Immature natural killer cell (primary cell): Measurements from ENCODE around the gene HOXD9. TPM values are rescaled to one million over a fixed set of nuclear protein-coding genes. Genes with fewer than 3 reads are reported as not detected.

Experiments
- DNase-seq, 3 donors: peaks; one replicate each; pipeline ENCODE4 v3.0.0; 2022; ENCODE audit warnings: mixed read lengths in 1 of 3
- H3K27ac Mint-ChIP-seq, 6 donors: one replicate each; pipeline ENCODE4 v1.8.0; 2020; ENCODE audit warnings: mixed read lengths in 6 of 6, mild to moderate bottlenecking in 5 of 6, inconsistent platforms in 4 of 6, moderate library complexity in 3 of 6
- H3K27me3 Mint-ChIP-seq, 3 donors: one replicate each; pipeline ENCODE4 v1.8.0; 2020 to 2021; ENCODE audit warnings: low read depth in 3 of 3, mild to moderate bottlenecking in 3 of 3, mixed read lengths in 3 of 3, moderate library complexity in 3 of 3, inconsistent platforms in 1 of 3
- H3K36me3 Mint-ChIP-seq, 3 donors: one replicate each; pipeline ENCODE4 v1.8.0; 2020; ENCODE audit warnings: mixed read lengths in 3 of 3, inconsistent platforms in 2 of 3, mild to moderate bottlenecking in 2 of 3
- H3K4me1 Mint-ChIP-seq, 2 donors: one replicate each; pipeline ENCODE4 v1.8.0; 2020; ENCODE audit warnings: inconsistent platforms in 2 of 2, mild to moderate bottlenecking in 2 of 2, mixed read lengths in 2 of 2, moderate library complexity in 1 of 2
- H3K4me3 Mint-ChIP-seq, 5 donors: one replicate each; pipeline ENCODE4 v1.8.0; 2020; ENCODE audit warnings: mild to moderate bottlenecking in 5 of 5, mixed read lengths in 5 of 5, inconsistent platforms in 3 of 5, moderate library complexity in 3 of 5
- H3K9me3 Mint-ChIP-seq, 6 donors: one replicate each; pipeline ENCODE4 v1.8.0; 2020; ENCODE audit warnings: mild to moderate bottlenecking in 6 of 6, mixed read lengths in 6 of 6, inconsistent platforms in 4 of 6, moderate library complexity in 3 of 6
- polyA plus RNA-seq, 3 donors: library from polyadenylated mRNA; unstranded; fragments of 300-500 nt; fragmentation: Illumina TruSeq; gene quantifications; one replicate each; pipeline ENCODE4 v1.2.3, GENCODE V29; 2021

Gene HOXD9
- polyA plus RNA-seq, 3 donors from 2014 or later: not detected

DNA sequence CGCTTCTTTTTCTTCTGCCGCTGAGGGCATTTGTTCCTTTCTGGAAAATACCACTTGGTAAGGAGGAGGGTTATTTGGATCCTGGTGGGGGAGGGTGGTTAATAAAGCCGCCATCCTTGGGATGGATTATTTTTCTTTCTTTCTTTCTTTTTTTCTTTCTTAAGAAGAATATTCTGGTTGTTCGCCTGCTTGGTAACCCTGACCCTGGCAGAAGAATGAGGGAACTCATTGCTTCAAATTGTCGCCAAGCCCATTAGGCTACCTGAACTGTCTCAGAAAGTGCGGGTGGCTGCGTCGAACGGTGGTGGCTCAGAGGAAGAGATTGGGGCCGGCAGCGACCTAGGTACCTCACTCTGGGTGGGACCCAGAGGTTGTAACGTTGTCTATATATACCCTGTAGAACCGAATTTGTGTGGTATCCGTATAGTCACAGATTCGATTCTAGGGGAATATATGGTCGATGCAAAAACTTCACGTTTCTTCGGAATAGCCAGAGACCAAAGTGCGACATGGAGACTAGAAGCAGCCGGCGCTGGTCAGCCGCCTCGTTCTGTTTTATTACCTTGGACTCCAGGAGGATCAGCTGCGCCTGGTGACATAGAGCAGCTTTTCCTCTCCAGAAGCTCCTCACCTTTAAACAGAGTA lies 27.5 kb downstream of the HOXD9 start:
- Mint-ChIP-seq H3K27me3 (peaks cover 29 to 62% (median 36%) of the 10 kb centered on the region in 3 donors), H3K36me3 (peaks cover 0 to 7% (median 0%) of the 10 kb centered on the region in 3 donors), H3K4me3 (no peak overlapping the region), H3K27ac (no peak overlapping the region), H3K4me1 (no peaks in the 10 kb centered on the region), H3K9me3 (peaks cover 0 to 13% (median 0%) of the 10 kb centered on the region in 6 donors)
- DNase-seq: no peak

DNA sequence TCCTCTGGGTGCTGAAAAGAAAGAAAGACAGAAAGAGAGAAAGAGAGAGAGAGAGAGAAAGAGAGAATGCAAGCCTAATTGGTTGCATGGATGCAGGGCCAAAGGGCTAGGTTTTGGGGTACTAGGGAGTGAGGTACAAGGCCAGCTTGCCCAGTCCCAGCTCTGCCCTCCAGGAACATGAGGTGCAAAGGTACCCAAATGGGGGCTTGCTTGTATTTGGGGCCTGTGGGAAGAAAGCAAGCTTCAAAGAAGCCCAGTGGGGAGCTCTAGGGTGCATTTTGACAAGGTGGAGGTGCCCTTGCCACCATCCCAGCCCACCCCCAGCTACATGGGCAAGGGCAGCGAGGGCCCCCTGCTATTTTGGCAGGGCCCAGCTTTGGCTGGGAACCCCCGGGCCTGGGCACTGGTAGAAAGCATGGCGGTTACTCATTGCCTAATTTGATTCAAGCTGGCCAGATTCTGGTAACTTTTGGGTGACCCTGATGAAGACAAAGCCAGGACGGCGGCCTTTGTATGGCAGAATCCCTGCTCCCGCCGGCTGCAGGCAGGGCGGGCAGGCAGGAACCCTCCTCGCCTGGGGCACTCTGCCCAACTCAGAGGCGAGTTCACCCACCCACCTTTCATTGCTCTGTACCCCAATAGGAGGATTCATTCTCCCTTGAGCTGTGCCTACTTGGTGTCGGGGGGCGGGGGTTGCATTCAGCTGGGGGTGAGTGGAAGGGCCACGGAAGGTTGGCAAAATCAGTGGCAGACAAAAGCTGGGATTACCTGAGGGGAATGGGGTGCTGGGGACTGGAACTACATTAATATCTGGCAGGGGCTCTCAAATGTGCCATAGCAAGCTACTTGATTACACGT lies 28.3 kb downstream of the HOXD9 start:
- Mint-ChIP-seq H3K4me3 (no peak overlapping the region), H3K9me3 (peaks cover 0 to 13% (median 0%) of the 10 kb centered on the region in 6 donors), H3K36me3 (peaks cover 0 to 7% (median 0%) of the 10 kb centered on the region in 3 donors), H3K4me1 (no peaks in the 10 kb centered on the region), H3K27ac (no peak overlapping the region), H3K27me3 (peaks cover 30 to 63% (median 34%) of the 10 kb centered on the region in 3 donors)
- no peak for DNase-seq

DNA sequence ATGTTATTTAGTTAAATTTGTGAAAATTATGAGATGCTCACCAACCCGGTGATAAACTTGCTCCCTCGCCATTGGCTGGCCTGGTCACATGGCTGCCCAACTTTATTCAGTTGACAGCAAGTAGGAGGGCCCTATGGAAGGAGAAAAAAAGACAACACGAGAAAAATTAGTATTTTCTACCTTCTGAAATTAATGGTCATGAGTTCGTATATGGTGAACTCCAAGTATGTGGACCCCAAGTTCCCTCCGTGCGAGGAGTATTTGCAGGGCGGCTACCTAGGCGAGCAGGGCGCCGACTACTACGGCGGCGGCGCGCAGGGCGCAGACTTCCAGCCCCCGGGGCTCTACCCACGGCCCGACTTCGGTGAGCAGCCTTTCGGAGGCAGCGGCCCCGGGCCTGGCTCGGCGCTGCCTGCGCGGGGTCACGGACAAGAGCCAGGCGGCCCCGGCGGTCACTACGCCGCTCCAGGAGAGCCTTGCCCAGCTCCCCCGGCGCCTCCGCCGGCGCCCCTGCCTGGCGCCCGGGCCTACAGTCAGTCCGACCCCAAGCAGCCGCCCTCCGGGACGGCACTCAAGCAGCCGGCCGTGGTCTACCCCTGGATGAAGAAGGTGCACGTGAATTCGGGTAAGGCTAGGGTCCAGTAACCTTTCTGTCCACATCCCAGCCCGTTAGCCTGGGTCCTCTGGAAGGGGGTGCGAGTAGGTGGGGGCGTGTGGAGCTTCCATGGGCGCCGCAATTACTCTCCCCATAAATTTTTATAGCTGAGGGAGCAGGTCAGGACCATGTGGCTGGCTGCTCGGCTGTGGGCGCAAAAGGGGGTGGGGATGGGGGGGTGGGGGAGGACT lies 29.1 kb downstream of the HOXD9 start, which contains the start of gene HOXD4:
HOXD4 (plus strand) TSS at position 109 of the 846 bp plus-strand sequence; CDS start at position 193, 84 bp downstream.
- no peak within 1 kb of the TSS for H3K4me3 Mint-ChIP-seq
- H3K27me3 Mint-ChIP-seq: peaks cover 28 to 62% (median 29%) of the 10 kb centered on the region in 3 donors
- no peak within 1 kb of the TSS for H3K27ac Mint-ChIP-seq
- no peaks in the 10 kb centered on the region for H3K4me1 Mint-ChIP-seq
- peaks cover 0 to 7% (median 0%) of the 10 kb centered on the region in 3 donors for H3K36me3 Mint-ChIP-seq
- DNase-seq: no peak
- H3K9me3 Mint-ChIP-seq: peaks cover 0 to 13% (median 0%) of the 10 kb centered on the region in 6 donors

DNA sequence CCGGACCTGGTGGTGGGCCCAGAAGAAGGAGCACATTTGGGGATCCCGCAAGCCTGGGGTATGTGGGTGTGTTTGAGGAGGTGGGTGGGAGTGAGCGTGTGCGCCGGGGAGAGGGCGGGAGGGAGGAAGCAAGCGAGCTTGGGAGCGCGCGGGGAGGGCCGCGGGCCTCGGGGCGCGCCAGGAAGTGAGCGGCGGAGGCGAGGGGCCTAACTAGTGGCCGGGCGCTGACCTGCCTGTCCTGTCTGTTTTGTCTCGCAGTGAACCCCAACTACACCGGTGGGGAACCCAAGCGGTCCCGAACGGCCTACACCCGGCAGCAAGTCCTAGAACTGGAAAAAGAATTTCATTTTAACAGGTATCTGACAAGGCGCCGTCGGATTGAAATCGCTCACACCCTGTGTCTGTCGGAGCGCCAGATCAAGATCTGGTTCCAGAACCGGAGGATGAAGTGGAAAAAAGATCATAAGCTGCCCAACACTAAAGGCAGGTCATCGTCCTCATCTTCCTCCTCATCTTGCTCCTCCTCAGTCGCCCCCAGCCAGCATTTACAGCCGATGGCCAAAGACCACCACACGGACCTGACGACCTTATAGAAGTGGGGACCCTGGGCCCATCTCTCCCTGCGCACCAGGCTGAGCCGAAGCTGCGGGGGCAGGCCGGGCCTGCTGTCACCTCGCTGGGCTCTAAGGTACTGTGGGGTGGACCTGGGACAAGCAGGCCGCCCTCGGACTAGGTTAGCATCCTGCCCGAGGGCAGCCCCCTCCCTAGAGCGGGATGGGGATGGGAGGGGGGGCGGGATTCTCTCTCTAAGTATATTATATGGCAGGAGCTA lies 30.0 kb downstream of the HOXD9 start:
- H3K4me3 Mint-ChIP-seq: no peak overlapping the region
- no peak overlapping the region for H3K27ac Mint-ChIP-seq

DNA sequence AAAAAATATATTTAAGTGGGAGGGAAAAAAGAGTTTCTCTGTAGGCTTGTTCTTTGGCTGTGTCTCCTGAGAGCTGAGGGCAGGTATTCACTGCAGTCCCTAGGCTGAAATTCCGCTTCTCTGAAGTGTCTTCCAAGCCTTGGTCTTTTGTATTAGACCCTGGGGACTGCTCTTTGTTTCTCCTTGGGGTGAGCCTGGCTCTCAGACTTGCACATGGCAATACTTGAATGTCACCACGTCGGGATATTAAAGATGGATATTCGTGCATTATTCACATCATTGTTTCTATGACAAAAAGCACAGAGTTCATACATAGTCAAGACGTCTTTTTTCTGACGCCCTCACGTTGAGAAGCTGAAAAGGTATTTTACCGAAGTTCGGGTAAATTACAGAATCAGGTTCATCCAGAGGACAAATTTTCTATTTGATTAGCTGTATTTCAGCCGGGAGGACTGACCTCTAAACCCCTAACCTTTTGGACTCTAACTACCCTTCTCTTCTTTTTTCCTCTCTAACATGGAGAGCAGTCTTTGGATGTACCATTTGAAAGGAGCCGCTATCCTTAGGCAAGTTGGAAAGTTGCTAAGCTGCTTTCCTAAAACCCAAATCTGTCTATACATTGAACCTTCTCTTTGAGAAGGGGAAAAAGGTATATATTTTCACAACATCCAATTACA lies 32.2 kb downstream of the HOXD9 start:
- Mint-ChIP-seq H3K27me3 (peaks cover 24 to 51% (median 30%) of the 10 kb centered on the region in 3 donors), H3K4me3 (no peak overlapping the region), H3K36me3 (peaks cover 0 to 7% (median 0%) of the 10 kb centered on the region in 3 donors), H3K27ac (no peak overlapping the region), H3K9me3 (peaks cover 0 to 9% (median 0%) of the 10 kb centered on the region in 6 donors), H3K4me1 (no peaks in the 10 kb centered on the region)
- DNase-seq: no peak

More for the DNA sequence above, 30.0 kb downstream of the HOXD9 start:
- no peaks in the 10 kb centered on the region for H3K4me1 Mint-ChIP-seq
- peaks cover 0 to 10% (median 0%) of the 10 kb centered on the region in 6 donors for H3K9me3 Mint-ChIP-seq
- peaks cover 0 to 7% (median 0%) of the 10 kb centered on the region in 3 donors for H3K36me3 Mint-ChIP-seq
- peaks cover 23 to 60% (median 26%) of the 10 kb centered on the region in 3 donors for H3K27me3 Mint-ChIP-seq
- no peak for DNase-seq

DNA sequence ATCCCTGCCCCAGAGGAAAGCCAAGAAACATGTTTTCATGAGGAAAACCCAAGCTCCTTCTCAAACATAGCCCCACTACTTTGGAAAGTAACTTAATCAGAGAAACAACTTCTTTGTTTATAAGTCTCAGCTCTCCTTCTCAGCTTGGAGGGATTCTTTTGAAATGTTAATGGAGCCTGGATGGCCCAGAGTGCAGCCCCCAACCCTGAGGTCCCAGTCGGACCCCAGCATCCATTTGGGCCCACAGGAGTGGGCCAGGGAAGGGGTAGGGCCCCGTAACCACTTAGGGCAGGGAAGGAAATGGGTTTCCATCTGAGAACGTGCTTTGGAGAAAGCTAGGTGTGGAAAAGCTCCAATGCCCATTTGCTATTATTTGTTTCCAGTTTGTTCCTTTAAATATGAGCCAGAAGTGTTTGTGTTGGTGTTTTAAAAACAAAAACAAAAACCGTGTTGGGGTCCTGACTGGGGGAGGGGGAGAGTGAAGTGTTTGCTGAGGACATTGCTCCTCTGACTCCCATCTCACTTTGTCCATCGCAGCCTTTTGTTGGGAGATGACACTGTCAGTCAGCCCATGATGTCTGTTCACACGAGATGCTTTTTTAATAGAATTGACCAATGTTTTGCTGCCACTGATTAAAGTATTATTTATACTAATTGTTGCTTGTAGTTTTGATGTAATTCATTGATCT lies 33.0 kb downstream of the HOXD9 start:
- peaks cover 0 to 6% (median 0%) of the 10 kb centered on the region in 6 donors for H3K9me3 Mint-ChIP-seq

DNA sequence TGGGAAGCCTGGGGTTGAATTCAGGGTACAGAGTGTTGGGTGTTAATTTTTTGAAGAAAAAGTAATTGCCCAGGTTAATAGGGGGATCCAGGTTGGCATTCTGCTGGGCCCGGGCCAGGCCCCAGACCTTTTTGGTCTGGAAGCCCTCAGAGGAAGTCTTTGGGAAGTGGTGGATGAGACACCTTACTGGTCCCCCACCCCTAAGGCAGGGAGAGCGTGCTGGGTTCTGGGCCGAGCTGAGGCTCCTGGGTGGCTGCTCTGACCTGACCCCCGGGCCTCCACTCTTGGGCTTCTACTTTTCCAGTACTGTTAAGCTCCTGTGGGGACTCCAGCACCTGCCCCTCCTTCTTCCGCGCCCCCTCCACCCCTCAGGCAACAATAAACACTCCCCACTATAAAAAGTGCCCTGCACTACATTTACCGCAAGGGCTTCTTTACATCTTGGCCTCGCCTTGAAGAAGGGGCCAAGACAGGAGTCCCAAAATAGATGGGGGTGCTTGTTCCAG lies 33.8 kb downstream of the HOXD9 start:
- Mint-ChIP-seq H3K27ac (no peak overlapping the region), H3K27me3 (peaks cover 27 to 39% (median 27%) of the 10 kb centered on the region in 3 donors), H3K9me3 (peaks cover 0 to 3% (median 0%) of the 10 kb centered on the region in 6 donors), H3K4me3 (no peak overlapping the region), H3K36me3 (no peaks in the 10 kb centered on the region), H3K4me1 (no peaks in the 10 kb centered on the region)
- DNase-seq: no peak

More for the DNA sequence above, 33.0 kb downstream of the HOXD9 start:
- DNase-seq: no peak
- H3K4me1 Mint-ChIP-seq: no peaks in the 10 kb centered on the region
- peaks cover 25 to 43% (median 26%) of the 10 kb centered on the region in 3 donors for H3K27me3 Mint-ChIP-seq
- H3K36me3 Mint-ChIP-seq: peaks cover 0 to under 1% (median 0%) of the 10 kb centered on the region in 3 donors
- no peak overlapping the region for H3K4me3 Mint-ChIP-seq
- H3K27ac Mint-ChIP-seq: no peak overlapping the region

DNA sequence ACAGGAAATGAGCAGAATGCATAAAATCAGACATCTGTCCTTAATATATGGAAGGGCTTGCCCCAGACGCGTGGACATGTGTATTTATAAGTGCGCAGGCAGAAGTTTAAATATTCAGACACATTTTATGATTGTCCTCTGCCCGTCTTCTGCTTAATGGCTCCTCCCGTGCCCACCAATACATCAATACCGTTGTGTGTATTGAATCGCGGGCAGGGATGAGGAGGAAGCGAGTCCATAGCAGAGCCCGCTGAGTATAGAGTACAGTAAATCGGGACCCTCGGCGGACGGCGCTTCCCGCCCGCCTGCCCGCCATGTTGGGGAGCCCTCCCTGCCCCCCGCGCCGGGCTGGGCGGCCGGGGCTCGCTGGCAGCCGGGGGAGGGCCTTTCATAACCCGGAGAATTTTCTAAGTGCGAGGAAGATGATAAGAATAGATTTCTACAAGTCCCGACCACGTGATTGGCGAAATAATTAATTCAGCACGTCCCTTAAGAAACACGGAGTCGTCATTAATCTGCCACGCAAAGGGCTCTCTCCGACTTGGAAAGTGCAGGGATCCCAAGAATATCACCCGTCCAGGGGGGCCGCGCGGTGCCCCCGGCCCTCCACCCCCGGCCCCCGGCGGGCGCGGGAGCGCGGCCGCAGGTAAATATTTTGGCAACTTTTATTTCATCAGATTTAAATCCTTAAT lies 34.4 kb downstream of the HOXD9 start, which contains the start of gene HOXD3:
HOXD3 (plus strand) TSS at position 501 of the 692 bp plus-strand sequence. CDS start 11,808 bp downstream, outside the sequence.
- peaks cover 27 to 40% (median 33%) of the 10 kb centered on the region in 3 donors for H3K27me3 Mint-ChIP-seq
- no peak within 1 kb of the TSS for H3K4me3 Mint-ChIP-seq
- H3K4me1 Mint-ChIP-seq: no peaks in the 10 kb centered on the region
- peaks cover 0 to 6% (median 0%) of the 10 kb centered on the region in 6 donors for H3K9me3 Mint-ChIP-seq
- no peak for DNase-seq
- no peaks in the 10 kb centered on the region for H3K36me3 Mint-ChIP-seq
- no peak within 1 kb of the TSS for H3K27ac Mint-ChIP-seq

DNA sequence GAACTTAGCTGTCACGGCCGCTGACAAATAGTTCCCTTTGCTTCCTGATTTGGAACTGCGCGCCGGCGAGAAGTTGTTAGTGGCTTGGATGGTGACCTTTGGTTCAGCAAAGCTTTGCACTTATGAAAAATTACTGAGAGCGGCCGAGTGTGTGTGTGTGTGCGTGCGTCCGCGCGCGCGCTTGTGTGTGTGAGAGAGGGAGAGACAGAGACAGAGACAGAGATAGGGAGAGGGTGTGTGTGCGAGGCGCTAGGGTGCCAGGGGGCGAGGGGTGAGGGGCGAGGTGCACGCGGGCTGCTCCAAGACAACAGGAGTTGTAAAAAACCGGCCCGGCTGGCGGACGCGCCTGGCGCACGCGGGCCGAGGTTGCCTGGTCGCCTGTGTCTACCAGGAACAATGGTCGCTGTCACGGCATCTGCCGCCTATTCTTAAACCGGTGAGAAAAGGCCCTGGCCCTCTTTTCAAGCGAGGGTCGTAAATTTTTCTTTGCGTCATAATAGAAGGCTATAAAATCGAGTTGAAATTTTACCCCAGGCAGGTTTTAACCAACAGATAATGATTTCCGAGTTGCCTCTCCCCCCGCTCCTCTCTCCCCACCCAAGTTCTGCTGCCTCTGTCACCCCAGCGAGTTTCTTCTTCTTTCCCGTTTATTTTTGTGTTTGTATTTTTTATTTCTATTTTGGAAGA lies 35.1 kb downstream of the HOXD9 start:
- H3K27ac Mint-ChIP-seq: no peak overlapping the region

DNA sequence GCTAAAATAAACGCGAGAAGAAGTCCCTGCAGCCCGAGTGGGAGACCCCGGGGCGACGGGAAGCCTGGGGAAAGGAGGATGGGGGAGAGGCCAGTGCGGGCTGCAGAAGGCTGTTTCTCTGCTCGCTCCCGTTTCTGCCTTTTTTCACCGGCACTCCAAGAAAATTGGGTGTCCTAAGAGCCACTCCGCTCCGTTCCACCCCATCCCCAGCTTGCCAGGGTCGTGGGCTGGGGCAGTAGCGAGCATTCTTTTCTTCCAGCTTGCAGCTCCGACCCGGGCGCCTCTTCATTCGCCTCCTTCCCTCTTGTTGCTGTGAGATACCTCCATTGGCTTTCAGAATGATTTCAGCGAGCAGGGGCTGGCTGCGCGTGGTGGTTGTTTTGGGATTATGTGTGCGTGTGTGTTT lies 35.7 kb downstream of the HOXD9 start:
- Mint-ChIP-seq H3K4me1 (no peaks in the 10 kb centered on the region), H3K36me3 (peaks cover 0 to under 1% (median 0%) of the 10 kb centered on the region in 3 donors), H3K9me3 (peaks cover 0 to 4% (median 0%) of the 10 kb centered on the region in 6 donors), H3K27me3 (peaks cover 25 to 44% (median 37%) of the 10 kb centered on the region in 3 donors), H3K27ac (no peak overlapping the region), H3K4me3 (no peak overlapping the region)
- DNase-seq: no peak

More for the DNA sequence above, 35.1 kb downstream of the HOXD9 start:
- H3K4me3 Mint-ChIP-seq: no peak overlapping the region
- peaks cover 0 to 5% (median 0%) of the 10 kb centered on the region in 6 donors for H3K9me3 Mint-ChIP-seq
- H3K27me3 Mint-ChIP-seq: peaks cover 27 to 43% (median 35%) of the 10 kb centered on the region in 3 donors
- DNase-seq: no peak
- H3K36me3 Mint-ChIP-seq: no peaks in the 10 kb centered on the region
- no peaks in the 10 kb centered on the region for H3K4me1 Mint-ChIP-seq
